Omental fat pad (tissue), 4 donors: ENCODE results near the gene PKN2. TPM values are rescaled to one million over a fixed set of nuclear protein-coding genes. Genes with fewer than 3 reads are reported as not detected.

ENCODE experiments used
- ATAC-seq: fragments of 150-250 bp; one replicate; pipeline ENCODE4 v1.9.1; 2016; ENCODE audit warnings: mild to moderate bottlenecking, moderate library complexity; ENCODE audit not compliant: low FRiP score
- DNase-seq: peaks from one replicate; pipeline ENCODE4 v3.0.0-alpha.2; 2019; ENCODE audit warnings: low spot score
- CTCF ChIP-seq, 3 donors: fragments of 450-650 bp; IDR thresholded peaks; one replicate each; pipeline ENCODE4 v1.5.1; 2016 to 2017; ENCODE audit warnings: antibody characterized with exemption in 3 of 3, mild to moderate bottlenecking in 3 of 3, moderate library complexity in 2 of 3
- total RNA-seq, 4 donors: library from RNA; depleted of rRNA; stranded (reverse); fragments of >200 nt; gene quantifications; one replicate each; pipeline ENCODE4 v1.1.0, GENCODE V29; 2016

Gene PKN2
- total RNA-seq, 4 donors from 2014 or later = 28.8 to 56.6 (median 41.9) TPM

- no peak for TF ChIP-seq CTCF (IDR thresholded peaks at IDR 0.05)
- no peak for DNase-seq
- ATAC-seq = no peak
Observed at GRCh38 chr1:88658419-88658818, 25.7 kb upstream of the PKN2 start.

- no peak for DNase-seq
- ATAC-seq = no peak
- no peak for TF ChIP-seq CTCF (IDR thresholded peaks at IDR 0.05)
Observed at GRCh38 chr1:88659552-88659951, 24.5 kb upstream of the PKN2 start.

GRCh38 chr1:88661188-88661587, 22.9 kb upstream of the PKN2 start:
- ATAC-seq (no peak), DNase-seq (no peak)
- no peak for TF ChIP-seq CTCF (IDR thresholded peaks at IDR 0.05)

GRCh38 chr1:88661951-88662699, 21.9 kb upstream of the PKN2 start:
- TF ChIP-seq CTCF (IDR thresholded peaks at IDR 0.05) = no peak
- ATAC-seq = no peak

GRCh38 chr1:88662723-88663122, 21.4 kb upstream of the PKN2 start:
- no peak for TF ChIP-seq CTCF (IDR thresholded peaks at IDR 0.05)
- DNase-seq = no peak
- ATAC-seq = no peak

More at GRCh38 chr1:88661951-88662699, 21.9 kb upstream of the PKN2 start:
- no peak for DNase-seq

- DNase-seq = no peak
- no peak for TF ChIP-seq CTCF (IDR thresholded peaks at IDR 0.05)
- no peak for ATAC-seq
Observed at GRCh38 chr1:88668405-88668804, 15.7 kb upstream of the PKN2 start.

GRCh38 chr1:88670462-88670861, 13.6 kb upstream of the PKN2 start:
- DNase-seq = no peak
- no peak for TF ChIP-seq CTCF (IDR thresholded peaks at IDR 0.05)
- no peak for ATAC-seq
